ENCODE results near the gene VSTM1. TPM values are rescaled to one million over a fixed set of nuclear protein-coding genes. Genes with fewer than 3 reads are reported as not detected.

VSTM1 gene
- total RNA-seq, 6 experiments from 2014 or later: 0.37 TPM; not detected in 5

DNA sequence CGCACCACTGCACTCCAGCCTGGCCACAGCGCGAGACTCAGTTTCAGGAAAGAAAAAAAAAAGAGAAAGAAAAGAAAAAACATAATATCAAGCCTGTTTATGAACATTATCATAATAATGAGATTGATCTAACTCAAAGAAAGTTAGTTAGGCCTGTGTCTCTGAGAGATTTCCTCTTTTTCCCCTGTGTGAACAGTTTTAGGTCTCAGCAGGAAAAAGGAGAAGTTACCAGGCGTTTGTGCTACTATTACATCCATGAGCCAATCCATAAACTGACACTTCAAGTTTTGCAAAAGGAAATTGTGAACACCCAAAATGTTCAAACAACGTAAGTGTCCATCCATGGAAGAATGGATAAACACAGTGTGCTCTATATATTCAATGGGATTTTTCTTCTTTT lies 13.6 kb upstream of the VSTM1 start:
- TF ChIP-seq, protein P1, sequence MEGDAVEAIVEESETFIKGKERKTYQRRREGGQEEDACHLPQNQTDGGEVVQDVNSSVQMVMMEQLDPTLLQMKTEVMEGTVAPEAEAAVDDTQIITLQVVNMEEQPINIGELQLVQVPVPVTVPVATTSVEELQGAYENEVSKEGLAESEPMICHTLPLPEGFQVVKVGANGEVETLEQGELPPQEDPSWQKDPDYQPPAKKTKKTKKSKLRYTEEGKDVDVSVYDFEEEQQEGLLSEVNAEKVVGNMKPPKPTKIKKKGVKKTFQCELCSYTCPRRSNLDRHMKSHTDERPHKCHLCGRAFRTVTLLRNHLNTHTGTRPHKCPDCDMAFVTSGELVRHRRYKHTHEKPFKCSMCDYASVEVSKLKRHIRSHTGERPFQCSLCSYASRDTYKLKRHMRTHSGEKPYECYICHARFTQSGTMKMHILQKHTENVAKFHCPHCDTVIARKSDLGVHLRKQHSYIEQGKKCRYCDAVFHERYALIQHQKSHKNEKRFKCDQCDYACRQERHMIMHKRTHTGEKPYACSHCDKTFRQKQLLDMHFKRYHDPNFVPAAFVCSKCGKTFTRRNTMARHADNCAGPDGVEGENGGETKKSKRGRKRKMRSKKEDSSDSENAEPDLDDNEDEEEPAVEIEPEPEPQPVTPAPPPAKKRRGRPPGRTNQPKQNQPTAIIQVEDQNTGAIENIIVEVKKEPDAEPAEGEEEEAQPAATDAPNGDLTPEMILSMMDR (IDR thresholded peaks at IDR 0.05): no peak
- TF ChIP-seq POLR2A (IDR thresholded peaks at IDR 0.05): no peak
- no peak for DNase-seq
- intact Hi-C loops (cut with DNase I): no loop called here
- H3K4me3 ChIP-seq: no peak overlapping the region
- no peaks in the 10 kb centered on the region for H3K27me3 ChIP-seq
- ATAC-seq: peak in 2 of 4 donors; percentile 18 to 48
- no peaks in the 10 kb centered on the region for H3K36me3 ChIP-seq
- H3K9me3 ChIP-seq: no peaks in the 10 kb centered on the region
- H3K27ac ChIP-seq: no peak overlapping the region
- 14% methylated on average over 2 of the region's 5 CpGs for WGBS (ENCODE audit: insufficient coverage, low coverage, low lambda C conversion rate, missing lambda C conversion rate)
- no peaks in the 10 kb centered on the region for H3K4me1 ChIP-seq

DNA sequence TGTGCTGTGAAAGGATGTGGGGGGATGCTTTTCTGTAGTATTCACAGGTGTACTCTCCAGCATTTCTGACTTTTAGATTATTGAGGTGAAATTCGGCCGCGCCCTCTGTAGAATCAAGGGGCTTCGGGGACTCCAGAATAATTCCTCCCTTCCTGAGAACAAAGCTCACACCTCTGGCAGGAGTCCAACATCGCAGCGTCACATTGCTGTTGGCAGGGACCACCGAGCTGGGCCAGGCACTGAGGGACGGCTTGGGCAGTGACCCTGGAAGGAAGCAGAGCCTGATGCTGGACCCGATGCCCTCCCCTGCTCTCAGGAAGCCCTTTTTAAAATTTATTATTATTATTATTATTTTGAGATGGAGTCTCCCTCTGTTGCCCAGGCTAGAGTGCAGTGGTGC lies 11.2 kb upstream of the VSTM1 start:
- no peaks in the 10 kb centered on the region for H3K36me3 ChIP-seq
- ATAC-seq (no peak), DNase-seq (no peak)
- WGBS (ENCODE audit: insufficient coverage, low coverage, low lambda C conversion rate, missing lambda C conversion rate): 63% methylated on average over 9 of the region's 9 CpGs
- TF ChIP-seq POLR2A (IDR thresholded peaks at IDR 0.05): no peak
- TF ChIP-seq, protein P1 (IDR thresholded peaks at IDR 0.05): no peak
- no peaks in the 10 kb centered on the region for H3K27me3 ChIP-seq
- no peaks in the 10 kb centered on the region for H3K4me1 ChIP-seq
- no peak overlapping the region for H3K4me3 ChIP-seq
- no peak overlapping the region for H3K27ac ChIP-seq
- no peaks in the 10 kb centered on the region for H3K9me3 ChIP-seq
- intact Hi-C loops (cut with DNase I): no loop called here

DNA sequence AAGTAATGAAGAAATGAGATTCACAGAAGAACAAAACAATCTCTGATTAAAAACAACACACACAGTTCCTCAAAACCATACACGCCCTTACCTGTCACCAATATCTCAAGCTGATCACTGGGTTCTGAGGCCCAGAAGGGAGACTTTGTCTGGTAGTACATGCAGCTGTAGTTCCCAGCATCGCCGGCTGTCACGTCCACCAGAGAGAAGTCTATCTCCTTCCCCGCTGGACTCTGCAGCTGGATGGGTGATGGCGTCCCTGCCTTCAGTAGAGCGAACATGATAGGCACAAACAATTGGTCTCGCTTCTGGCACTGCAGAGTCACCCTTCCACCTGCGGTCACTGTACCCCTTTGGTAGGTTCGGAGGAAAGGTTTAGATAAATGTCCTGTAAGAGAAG lies 10.1 kb upstream of the VSTM1 start:
- H3K36me3 ChIP-seq: no peaks in the 10 kb centered on the region
- DNase-seq: no peak
- intact Hi-C loops (cut with DNase I): no loop called here
- H3K4me3 ChIP-seq: no peak overlapping the region
- no peaks in the 10 kb centered on the region for H3K27me3 ChIP-seq
- ATAC-seq: no peak
- H3K4me1 ChIP-seq: no peaks in the 10 kb centered on the region
- whole genome bisulfite sequencing (ENCODE audit: insufficient coverage, low coverage, low lambda C conversion rate, missing lambda C conversion rate): 68% methylated on average over 3 of the region's 10 CpGs
- TF ChIP-seq, protein P1 (IDR thresholded peaks at IDR 0.05): no peak
- TF ChIP-seq POLR2A (IDR thresholded peaks at IDR 0.05): no peak
- peaks cover 0 to 7% (median 0%) of the 10 kb centered on the region in 4 donors for H3K9me3 ChIP-seq
- H3K27ac ChIP-seq: no peak overlapping the region

DNA sequence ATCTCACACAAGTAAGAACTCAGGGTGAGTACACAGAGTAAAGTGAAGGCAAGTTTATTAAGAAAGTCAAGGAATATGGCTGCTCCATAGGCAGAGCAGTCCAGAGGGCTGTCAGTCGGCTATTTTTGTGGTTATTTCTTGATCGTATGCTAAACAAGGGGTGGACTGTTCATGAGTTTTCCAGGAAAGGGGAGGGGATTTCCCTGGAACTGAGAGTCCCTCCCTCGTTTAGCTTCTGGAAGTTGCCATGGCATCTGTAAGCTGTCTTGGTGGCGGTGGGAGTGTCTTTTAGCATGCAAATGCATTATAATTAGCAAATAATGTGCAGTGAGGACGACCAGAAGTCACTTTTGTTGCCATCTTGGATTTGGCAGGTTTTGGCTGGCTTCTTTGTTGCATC lies 5.8 kb upstream of the VSTM1 start:
- 49% methylated on average over 5 of the region's 5 CpGs for WGBS (ENCODE audit: insufficient coverage, low coverage, low lambda C conversion rate, missing lambda C conversion rate)
- TF ChIP-seq, protein P1 (IDR thresholded peaks at IDR 0.05): no peak
- no peak for TF ChIP-seq POLR2A (IDR thresholded peaks at IDR 0.05)
- no peak for ATAC-seq

DNA sequence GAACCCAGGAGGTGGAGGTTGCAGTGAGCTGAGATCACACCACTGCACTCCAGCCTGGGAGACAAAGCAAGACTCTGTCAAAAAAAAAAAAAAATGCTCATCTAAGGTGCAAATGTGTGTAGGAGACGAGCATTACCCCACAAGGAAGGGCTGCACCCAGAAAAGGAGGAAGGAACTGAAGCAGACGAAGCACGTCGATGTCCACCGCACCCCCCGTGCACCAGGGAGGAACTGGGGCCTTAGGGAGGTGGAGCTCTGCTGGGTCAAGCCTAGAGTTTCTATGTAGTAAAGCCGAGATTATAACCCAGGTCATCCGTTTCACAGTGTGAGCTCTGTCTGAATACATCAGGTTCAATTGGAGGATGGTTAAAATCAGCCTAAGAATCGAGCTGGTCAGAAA lies 1.1 kb downstream of the VSTM1 start:
- no peaks in the 10 kb centered on the region for H3K36me3 ChIP-seq
- H3K4me1 ChIP-seq: no peaks in the 10 kb centered on the region
- no peaks in the 10 kb centered on the region for H3K27me3 ChIP-seq
- WGBS (ENCODE audit: insufficient coverage, low coverage, low lambda C conversion rate, missing lambda C conversion rate): 32% methylated on average over 7 of the region's 9 CpGs
- no peaks in the 10 kb centered on the region for H3K9me3 ChIP-seq
- intact Hi-C loops (cut with DNase I): no loop called here
- TF ChIP-seq, protein P1 (IDR thresholded peaks at IDR 0.05): no peak
- TF ChIP-seq POLR2A (IDR thresholded peaks at IDR 0.05): no peak
- DNase-seq: peak; percentile 31 to 62 (median 53)
- peak; percentile 46 to 76 (median 60) for ATAC-seq
- H3K4me3 ChIP-seq: no peak overlapping the region
- H3K27ac ChIP-seq: no peak overlapping the region

More for the DNA sequence above, 5.8 kb upstream of the VSTM1 start:
- Histone ChIP-seq H3K4me1 (no peaks in the 10 kb centered on the region), H3K4me3 (no peak overlapping the region), H3K27me3 (no peaks in the 10 kb centered on the region), H3K27ac (no peak overlapping the region), H3K9me3 (peaks cover 0 to 7% (median 0%) of the 10 kb centered on the region in 4 donors), H3K36me3 (no peaks in the 10 kb centered on the region)
- intact Hi-C loops (cut with DNase I): no loop called here
- DNase-seq: no peak
